Glutamatergic neuron (in vitro differentiated cells): ENCODE results near the gene SEC31A. TPM values are rescaled to one million over a fixed set of nuclear protein-coding genes. Genes with fewer than 3 reads are reported as not detected.

ENCODE experiments used
- DNase-seq: peaks from one replicate; pipeline ENCODE4 v3.0.0; 2022
- H3K27ac Mint-ChIP-seq: one replicate; pipeline ENCODE4 v1.8.0; 2020; ENCODE audit warnings: mild to moderate bottlenecking, mixed read lengths, inconsistent platforms; ENCODE audit not compliant: unreplicated experiment
- H3K27me3 Mint-ChIP-seq: one replicate; pipeline ENCODE4 v1.8.0; 2020; ENCODE audit warnings: mild to moderate bottlenecking, moderate library complexity, mixed read lengths, inconsistent platforms; ENCODE audit not compliant: unreplicated experiment
- H3K36me3 Mint-ChIP-seq: one replicate; pipeline ENCODE4 v1.8.0; 2020; ENCODE audit warnings: mild to moderate bottlenecking, mixed read lengths, inconsistent platforms; ENCODE audit not compliant: unreplicated experiment
- H3K4me1 Mint-ChIP-seq: one replicate; pipeline ENCODE4 v1.8.0; 2020; ENCODE audit warnings: mild to moderate bottlenecking, low read depth, mixed read lengths, inconsistent platforms; ENCODE audit not compliant: unreplicated experiment
- H3K4me3 Mint-ChIP-seq: one replicate; pipeline ENCODE4 v1.8.0; 2020; ENCODE audit warnings: mild to moderate bottlenecking, mixed read lengths, inconsistent platforms; ENCODE audit not compliant: unreplicated experiment
- H3K9me3 Mint-ChIP-seq: one replicate; pipeline ENCODE4 v1.8.0; 2020; ENCODE audit warnings: mild to moderate bottlenecking, moderate library complexity, mixed read lengths, inconsistent platforms; ENCODE audit not compliant: unreplicated experiment
- CTCF ChIP-seq: fragments of 200-600 bp; sonication (generic); IDR thresholded peaks from one replicate; pipeline ENCODE4 v1.5.0; 2021; ENCODE audit not compliant: partially characterized antibody, unreplicated experiment
- total RNA-seq: library from RNA; stranded (reverse); fragmentation: NEBNext Ultra II Directional; extraction: Animal tissue kit (Norgen Biotek cat#: 25700); gene quantifications from one replicate; pipeline ENCODE4 v1.2.1, GENCODE V29; 2021; ENCODE audit not compliant: unreplicated experiment

SEC31A gene
- total RNA-seq, 1 donor from 2014 or later: 201 TPM

- peaks cover 2% of the 10 kb centered on the region for H3K9me3 Mint-ChIP-seq
- no peak overlapping the region for H3K4me3 Mint-ChIP-seq
- peaks cover 4% of the 10 kb centered on the region for H3K36me3 Mint-ChIP-seq
- H3K4me1 Mint-ChIP-seq: peaks cover 3% of the 10 kb centered on the region
- H3K27me3 Mint-ChIP-seq: peaks cover 6% of the 10 kb centered on the region
- DNase-seq: no peak
- TF ChIP-seq CTCF: no peak
- no peak overlapping the region for H3K27ac Mint-ChIP-seq
Observed at GRCh38 chr4:82776925-82777542, 113.9 kb downstream of the SEC31A start.

GRCh38 chr4:82775243-82775642 lies 115.7 kb downstream of the SEC31A start:
- Mint-ChIP-seq H3K27me3 (peaks cover 6% of the 10 kb centered on the region), H3K4me1 (peaks cover 2% of the 10 kb centered on the region), H3K9me3 (peaks cover 4% of the 10 kb centered on the region), H3K36me3 (peaks cover 4% of the 10 kb centered on the region), H3K27ac (no peak overlapping the region), H3K4me3 (no peak overlapping the region)
- TF ChIP-seq CTCF: no peak
- DNase-seq: no peak

- Mint-ChIP-seq H3K4me1 (peaks cover 2% of the 10 kb centered on the region), H3K27me3 (peaks cover 6% of the 10 kb centered on the region), H3K9me3 (peaks cover 4% of the 10 kb centered on the region), H3K36me3 (peaks cover 4% of the 10 kb centered on the region), H3K4me3 (no peak overlapping the region), H3K27ac (no peak overlapping the region)
- no peak for TF ChIP-seq CTCF
- DNase-seq: no peak
Observed at GRCh38 chr4:82774711-82775171, 116.2 kb downstream of the SEC31A start.

- no peak overlapping the region for H3K27ac Mint-ChIP-seq
Observed at GRCh38 chr4:82773057-82773456, 117.9 kb downstream of the SEC31A start.

More at GRCh38 chr4:82773057-82773456, 117.9 kb downstream of the SEC31A start:
- H3K36me3 Mint-ChIP-seq: peaks cover 4% of the 10 kb centered on the region
- no peak for TF ChIP-seq CTCF
- H3K4me1 Mint-ChIP-seq: peaks cover 2% of the 10 kb centered on the region
- peaks cover 4% of the 10 kb centered on the region for H3K9me3 Mint-ChIP-seq
- H3K27me3 Mint-ChIP-seq: peaks cover 6% of the 10 kb centered on the region
- DNase-seq: no peak
- no peak overlapping the region for H3K4me3 Mint-ChIP-seq
